ENCODE results near the gene MXD3.
A peak's percentile ranks its signal among the peaks of the same experiment; 100 is the strongest.

The MXD3 gene

DNA sequence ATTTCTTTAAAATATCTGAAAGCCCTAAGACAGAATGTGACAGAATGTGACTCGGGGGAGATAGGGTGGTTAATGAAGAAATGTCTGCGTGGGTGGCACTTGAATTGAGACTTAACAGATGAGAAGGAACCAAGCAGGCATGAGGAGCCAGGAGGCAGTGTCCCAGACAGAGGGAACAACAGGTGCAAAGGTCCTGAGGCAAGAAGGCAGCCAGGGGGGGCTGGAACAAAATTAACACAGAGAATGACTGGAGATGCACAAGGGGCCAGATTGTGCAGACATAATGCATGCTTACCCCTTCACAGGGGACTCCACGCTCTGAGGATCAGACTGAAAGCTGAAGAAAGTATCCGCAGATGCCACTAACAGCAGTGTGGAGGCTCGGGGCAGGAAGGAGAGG, 38.1 kb upstream of the MXD3 start:
- Histone ChIP-seq H3K4me2 (ENCODE audit: low read length) (peak overlapping the region; percentile 77), H3K9me3 (ENCODE audit: low read length) (no peaks in the 10 kb centered on the region), H3K27me3 (ENCODE audit: insufficient read depth, low read length) (no peaks in the 10 kb centered on the region), H3K4me1 (ENCODE audit: insufficient read depth, low read length, severe bottlenecking) (peaks cover 45% of the 10 kb centered on the region), H3K9me2 (ENCODE audit: low read depth, low read length) (no peaks in the 10 kb centered on the region), H3K36me3 (ENCODE audit: insufficient read depth, low read length) (peaks cover 35% of the 10 kb centered on the region; the same call in 1 of the 2 replicates), H3K27ac (ENCODE audit: low read depth, low read length, poor library complexity, severe bottlenecking) (no peak overlapping the region), H3K79me2 (ENCODE audit: insufficient read depth, low read length) (peaks cover 58% of the 10 kb centered on the region), H3K4me3 (ENCODE audit: low read depth, low read length, poor library complexity, severe bottlenecking) (peak overlapping the region; percentile 98), H3F3A (ENCODE audit: insufficient read depth, low read length) (no peaks in the 10 kb centered on the region), H2AFZ (ENCODE audit: low read length) (no peak overlapping the region), H4K20me1 (ENCODE audit: insufficient read depth, low read length) (no peaks in the 10 kb centered on the region), H3K9ac (ENCODE audit: low read length) (peak overlapping the region; percentile 97; the same call in 1 of the 2 replicates)
- TF ChIP-seq EZH2 (IDR thresholded peaks at IDR 0.05; ENCODE audit: borderline replicate concordance, low read length), result no peak
- TF ChIP-seq, protein P1, sequence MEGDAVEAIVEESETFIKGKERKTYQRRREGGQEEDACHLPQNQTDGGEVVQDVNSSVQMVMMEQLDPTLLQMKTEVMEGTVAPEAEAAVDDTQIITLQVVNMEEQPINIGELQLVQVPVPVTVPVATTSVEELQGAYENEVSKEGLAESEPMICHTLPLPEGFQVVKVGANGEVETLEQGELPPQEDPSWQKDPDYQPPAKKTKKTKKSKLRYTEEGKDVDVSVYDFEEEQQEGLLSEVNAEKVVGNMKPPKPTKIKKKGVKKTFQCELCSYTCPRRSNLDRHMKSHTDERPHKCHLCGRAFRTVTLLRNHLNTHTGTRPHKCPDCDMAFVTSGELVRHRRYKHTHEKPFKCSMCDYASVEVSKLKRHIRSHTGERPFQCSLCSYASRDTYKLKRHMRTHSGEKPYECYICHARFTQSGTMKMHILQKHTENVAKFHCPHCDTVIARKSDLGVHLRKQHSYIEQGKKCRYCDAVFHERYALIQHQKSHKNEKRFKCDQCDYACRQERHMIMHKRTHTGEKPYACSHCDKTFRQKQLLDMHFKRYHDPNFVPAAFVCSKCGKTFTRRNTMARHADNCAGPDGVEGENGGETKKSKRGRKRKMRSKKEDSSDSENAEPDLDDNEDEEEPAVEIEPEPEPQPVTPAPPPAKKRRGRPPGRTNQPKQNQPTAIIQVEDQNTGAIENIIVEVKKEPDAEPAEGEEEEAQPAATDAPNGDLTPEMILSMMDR (IDR thresholded peaks at IDR 0.05; ENCODE audit: low read length), result no peak

DNA sequence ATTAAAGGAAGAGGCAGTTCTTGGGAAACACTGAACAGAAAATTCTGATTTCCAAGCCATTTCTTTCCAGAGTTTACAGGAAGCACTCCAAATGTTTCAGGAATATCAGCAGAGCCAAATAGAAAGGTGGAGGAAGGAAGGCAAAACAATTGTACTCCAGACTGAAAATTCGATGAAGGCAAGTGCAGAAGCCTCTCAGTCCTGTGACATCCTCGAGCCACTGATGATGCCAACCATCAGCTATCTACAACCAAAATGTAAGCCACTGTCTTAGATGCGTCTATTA, 37.6 kb upstream of the MXD3 start:
- peaks cover 45% of the 10 kb centered on the region for H3K4me1 ChIP-seq (ENCODE audit: insufficient read depth, low read length, severe bottlenecking)
- H3K9me2 ChIP-seq (ENCODE audit: low read depth, low read length), result no peaks in the 10 kb centered on the region
- H2AFZ ChIP-seq (ENCODE audit: low read length), result no peak overlapping the region
- no peaks in the 10 kb centered on the region for H3K9me3 ChIP-seq (ENCODE audit: low read length)
- no peaks in the 10 kb centered on the region for H3K27me3 ChIP-seq (ENCODE audit: insufficient read depth, low read length)
- peaks cover 58% of the 10 kb centered on the region for H3K79me2 ChIP-seq (ENCODE audit: insufficient read depth, low read length)
- no peak overlapping the region for H3K27ac ChIP-seq (ENCODE audit: low read depth, low read length, poor library complexity, severe bottlenecking)
- no peaks in the 10 kb centered on the region for H3F3A ChIP-seq (ENCODE audit: insufficient read depth, low read length)
- H4K20me1 ChIP-seq (ENCODE audit: insufficient read depth, low read length), result no peaks in the 10 kb centered on the region
- TF ChIP-seq, protein P1 (IDR thresholded peaks at IDR 0.05; ENCODE audit: low read length), result no peak
- TF ChIP-seq EZH2 (IDR thresholded peaks at IDR 0.05; ENCODE audit: borderline replicate concordance, low read length), result no peak
- H3K36me3 ChIP-seq (ENCODE audit: insufficient read depth, low read length), result peaks cover 37% of the 10 kb centered on the region; the same call in 1 of the 2 replicates
- peak overlapping the region; percentile 37; the same call in 1 of the 2 replicates for H3K9ac ChIP-seq (ENCODE audit: low read length)
- H3K4me3 ChIP-seq (ENCODE audit: low read depth, low read length, poor library complexity, severe bottlenecking), result peak overlapping the region; percentile 98
- peak overlapping the region; percentile 77 for H3K4me2 ChIP-seq (ENCODE audit: low read length)

DNA sequence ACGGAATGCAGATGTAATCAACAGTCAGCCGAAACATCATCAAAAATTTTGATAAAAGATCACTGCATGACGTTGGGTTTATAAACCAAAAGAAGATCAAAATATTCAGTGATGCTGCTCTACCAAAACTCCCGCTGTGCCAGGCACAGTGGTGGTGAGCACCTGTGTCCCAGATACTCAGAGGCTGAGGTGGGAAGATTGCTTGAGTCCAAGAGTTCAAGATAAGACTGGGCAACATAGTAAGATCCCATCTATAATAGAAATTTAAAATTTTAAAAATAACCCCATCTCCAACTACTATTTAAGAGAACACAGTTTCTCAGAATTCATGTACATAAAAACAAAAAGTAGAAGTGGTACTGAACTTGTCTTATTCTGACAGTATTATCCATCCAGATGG, 36.0 kb upstream of the MXD3 start:
- Histone ChIP-seq H3K36me3 (ENCODE audit: insufficient read depth, low read length) (peaks cover 48% of the 10 kb centered on the region), H3F3A (ENCODE audit: insufficient read depth, low read length) (no peaks in the 10 kb centered on the region), H3K4me3 (ENCODE audit: low read depth, low read length, poor library complexity, severe bottlenecking) (no peak overlapping the region), H2AFZ (ENCODE audit: low read length) (no peak overlapping the region), H3K9me2 (ENCODE audit: low read depth, low read length) (no peaks in the 10 kb centered on the region), H3K9me3 (ENCODE audit: low read length) (peaks cover 4% of the 10 kb centered on the region; the same call in 1 of the 2 replicates), H3K4me1 (ENCODE audit: insufficient read depth, low read length, severe bottlenecking) (peaks cover 45% of the 10 kb centered on the region), H3K4me2 (ENCODE audit: low read length) (peak overlapping the region; percentile 5; the same call in 1 of the 2 replicates), H3K9ac (ENCODE audit: low read length) (no peak overlapping the region), H3K27me3 (ENCODE audit: insufficient read depth, low read length) (no peaks in the 10 kb centered on the region), H3K79me2 (ENCODE audit: insufficient read depth, low read length) (peaks cover 64% of the 10 kb centered on the region), H3K27ac (ENCODE audit: low read depth, low read length, poor library complexity, severe bottlenecking) (no peak overlapping the region), H4K20me1 (ENCODE audit: insufficient read depth, low read length) (no peaks in the 10 kb centered on the region)
- TF ChIP-seq EZH2 (IDR thresholded peaks at IDR 0.05; ENCODE audit: borderline replicate concordance, low read length), result no peak
- TF ChIP-seq, protein P1 (IDR thresholded peaks at IDR 0.05; ENCODE audit: low read length), result no peak

All from OCI-LY1 (cell line).